HG03457 (cell line): ENCODE data around the gene LRRC37B.
"Not testable (repeated sequence)": the region's sequence is repeated elsewhere in the genome, so short reads cannot be mapped to it uniquely, and the experiment has no call there.

ENCODE experiments used
- ATAC-seq: cut with Tn5 transposase; IDR thresholded peaks from one replicate; pipeline ENCODE4 v1.9.1; 2021; ENCODE audit warnings: moderate number of reproducible peaks; ENCODE audit not compliant: unreplicated experiment

The LRRC37B gene

DNA sequence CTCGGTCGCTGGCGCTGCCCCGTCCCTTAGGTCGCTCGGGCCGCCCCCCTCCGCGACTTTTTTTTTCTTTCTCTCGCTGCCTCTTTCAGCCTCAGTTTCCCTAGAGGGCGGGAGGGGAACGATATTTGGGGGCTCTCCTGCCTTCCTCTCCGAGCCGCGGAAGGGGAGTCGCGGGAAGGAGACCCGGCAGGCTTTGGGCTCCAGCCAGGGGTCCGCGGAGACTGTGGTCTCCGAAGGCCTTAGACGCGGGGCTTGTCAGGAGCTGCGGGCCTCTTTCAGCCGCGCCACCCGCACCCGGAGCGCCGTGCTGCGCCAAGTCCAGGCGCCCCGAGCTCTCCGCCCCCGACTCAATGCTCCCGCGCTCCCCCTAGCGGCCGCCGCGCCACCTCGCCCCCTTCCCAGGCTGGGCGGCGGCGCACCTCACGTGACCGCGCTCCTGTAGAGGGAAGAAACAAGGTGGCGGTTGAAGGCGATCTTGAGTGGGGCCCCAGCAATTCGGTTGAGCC, at the start of gene LRRC37B:
Gene LRRC37B, plus strand, starts transcription at position 427 of the 506 bp plus-strand sequence. CDS start 14,010 bp downstream, outside the sequence.
- ATAC-seq, result no peak

- not testable (repeated sequence) for ATAC-seq
Observed at GRCh38 chr17:31964131-31964530, 43.1 kb upstream of the LRRC37B start.

DNA sequence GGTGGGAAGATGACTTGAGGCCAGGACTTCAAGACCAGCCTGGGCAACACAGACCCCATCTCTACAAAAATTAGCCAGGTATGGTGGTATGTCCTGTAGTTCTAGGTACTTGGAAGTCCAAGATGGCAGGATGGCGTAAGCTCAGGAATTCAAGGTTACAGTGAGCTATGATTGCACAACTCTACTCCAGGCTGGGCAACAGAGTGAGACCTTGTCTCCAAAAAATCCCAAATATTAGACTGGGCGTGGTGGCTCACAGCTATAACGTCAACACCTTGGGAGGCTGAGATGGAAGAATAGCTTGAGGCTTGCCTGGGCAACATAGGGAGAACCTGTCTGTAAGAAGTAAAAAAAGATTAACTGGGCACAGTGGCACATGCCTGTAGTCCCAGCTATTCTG, 39.5 kb upstream of the LRRC37B start:
- no peak for ATAC-seq

DNA sequence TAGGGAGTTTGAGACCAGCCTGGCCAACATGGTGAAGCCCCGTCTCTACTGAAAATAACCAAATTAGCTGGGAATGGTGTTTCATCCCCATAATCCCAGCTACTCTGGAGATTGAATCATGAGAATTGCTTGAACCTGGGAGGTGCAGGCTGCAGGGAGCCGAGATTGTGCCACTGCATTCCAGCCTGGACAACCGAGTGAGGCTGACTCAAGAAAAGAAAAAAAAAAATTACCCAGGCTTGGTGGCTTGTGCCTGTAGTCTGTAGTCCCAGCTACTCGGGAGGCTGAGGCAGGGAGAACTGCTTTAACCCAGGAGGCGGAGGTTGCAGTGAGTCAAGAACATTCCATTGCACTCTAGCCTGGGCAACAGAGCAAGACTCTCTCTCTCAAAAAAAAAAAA, 36.8 kb upstream of the LRRC37B start:
- not testable (repeated sequence) for ATAC-seq

- not testable (repeated sequence) for ATAC-seq
Observed at GRCh38 chr17:31974269-31975071, 32.7 kb upstream of the LRRC37B start.

- not testable (repeated sequence) for ATAC-seq
Observed at GRCh38 chr17:31975391-31975790, 31.8 kb upstream of the LRRC37B start.

DNA sequence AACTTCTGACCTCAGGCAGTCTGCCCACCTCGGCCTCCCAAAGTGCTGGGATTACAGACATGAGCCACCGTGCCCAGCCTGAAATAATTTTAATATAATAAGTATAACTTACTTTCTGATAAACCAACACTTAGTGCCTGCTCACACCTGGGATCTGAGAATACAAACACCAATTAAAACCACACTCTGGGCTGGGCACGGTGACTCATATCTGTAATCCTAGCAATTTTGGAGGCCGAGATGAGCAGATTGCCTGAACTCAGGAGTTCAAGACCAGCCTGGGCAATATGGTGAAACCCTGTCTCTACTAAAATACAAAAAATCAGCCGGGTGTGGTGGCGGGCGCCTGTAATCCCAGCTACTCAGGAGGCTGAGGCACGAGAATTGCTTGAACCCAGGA, 15.4 kb upstream of the LRRC37B start:
- not testable (repeated sequence) for ATAC-seq

DNA sequence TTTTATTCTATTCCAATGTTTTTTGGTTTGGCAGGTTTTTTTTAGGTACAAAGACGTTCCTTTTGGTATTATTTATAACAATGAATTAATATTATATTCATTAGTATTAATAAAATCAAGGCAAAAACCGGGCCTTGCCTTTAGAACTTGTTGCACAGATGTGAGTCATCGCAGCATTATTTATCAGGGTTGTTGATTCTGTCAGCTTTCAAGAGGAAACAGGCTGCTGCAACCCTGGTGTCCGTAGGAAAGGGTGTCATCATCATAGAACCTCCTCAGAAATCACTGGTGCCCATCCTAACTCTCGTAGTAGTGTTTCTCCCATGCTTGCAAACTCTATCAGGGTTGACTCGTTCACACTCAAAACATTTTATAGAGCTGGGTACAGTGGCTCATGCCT, 10.2 kb upstream of the LRRC37B start:
- no peak for ATAC-seq

DNA sequence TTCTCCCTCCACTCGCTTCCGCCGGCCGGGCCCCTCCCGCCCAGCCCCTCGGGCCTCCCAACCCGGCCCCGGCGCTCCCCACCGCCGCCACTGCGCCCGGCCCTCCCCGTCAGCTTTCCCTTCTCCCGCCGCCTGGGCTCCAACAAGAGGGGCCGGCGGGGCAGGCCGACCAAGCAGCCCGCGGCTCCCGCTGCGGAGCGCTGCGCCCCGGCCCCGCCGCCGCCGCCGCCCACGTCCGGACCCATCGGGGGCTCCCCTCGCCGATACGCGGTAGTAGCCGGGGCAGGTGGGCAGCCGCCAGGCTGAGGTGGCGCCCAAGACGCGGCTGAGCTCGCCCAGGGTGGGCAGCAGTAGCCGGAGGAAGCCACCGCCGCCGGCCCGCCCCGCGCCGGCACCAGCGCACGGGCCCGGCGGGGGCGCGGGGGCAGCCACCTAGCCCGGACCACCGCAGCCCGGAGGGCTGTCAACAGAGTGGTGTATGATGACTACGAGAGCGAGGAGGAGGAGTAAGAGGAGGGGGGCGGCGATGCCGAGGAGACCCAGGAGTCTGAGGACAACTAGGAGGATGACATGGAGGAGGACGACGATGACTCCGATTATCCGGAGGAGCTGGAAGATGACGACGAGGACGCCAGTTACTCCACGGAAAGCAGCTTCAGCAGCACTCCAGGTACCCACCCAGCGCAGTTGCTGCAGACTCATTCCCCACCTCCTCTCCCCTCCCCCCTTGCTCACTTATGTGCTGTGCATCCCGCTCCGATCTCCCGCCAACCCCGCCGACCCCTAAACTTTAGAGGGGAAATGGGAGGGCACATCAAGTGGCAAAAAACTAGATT, 498 bp downstream of the LRRC37B start:
- ATAC-seq, result no peak

DNA sequence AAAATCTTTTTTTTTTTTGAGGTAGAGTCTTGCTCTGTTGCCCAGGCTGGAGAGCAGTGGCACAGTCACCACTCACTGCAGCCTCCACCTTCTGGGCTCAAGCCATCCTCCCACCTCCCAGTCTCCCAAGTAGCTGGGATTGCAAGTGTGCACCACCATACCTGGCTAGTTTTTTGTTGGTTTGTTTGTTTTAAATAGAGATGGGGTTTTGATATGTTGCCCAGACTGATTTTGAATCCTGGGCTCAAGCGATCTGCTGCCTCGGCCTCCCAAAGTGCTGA, 2.0 kb downstream of the LRRC37B start:
- ATAC-seq, result no peak

GRCh38 chr17:32010114-32010513, 2.9 kb downstream of the LRRC37B start:
- no peak for ATAC-seq

- ATAC-seq, result no peak
Observed at GRCh38 chr17:32015245-32016013, 8.2 kb downstream of the LRRC37B start.

GRCh38 chr17:32016231-32016630, 9.0 kb downstream of the LRRC37B start:
- no peak for ATAC-seq

DNA sequence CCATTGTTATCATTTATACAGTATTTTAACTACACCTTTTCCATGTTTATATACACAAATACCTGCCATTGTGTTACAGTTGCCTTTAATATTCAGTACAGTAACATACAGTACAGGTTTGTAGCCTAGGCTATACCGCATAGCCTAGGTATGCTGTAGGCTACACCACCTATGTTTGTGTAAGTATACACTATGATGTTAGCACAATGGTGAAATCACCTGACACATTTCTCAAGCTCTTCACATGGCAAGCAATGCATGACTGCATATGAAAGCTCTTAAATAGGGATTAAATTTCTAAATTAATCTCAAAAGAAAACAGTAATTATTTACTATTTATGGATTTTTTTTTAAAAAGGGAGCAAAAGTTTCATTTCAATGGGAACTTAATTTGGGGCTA, 12.0 kb downstream of the LRRC37B start:
- ATAC-seq, result no peak

DNA sequence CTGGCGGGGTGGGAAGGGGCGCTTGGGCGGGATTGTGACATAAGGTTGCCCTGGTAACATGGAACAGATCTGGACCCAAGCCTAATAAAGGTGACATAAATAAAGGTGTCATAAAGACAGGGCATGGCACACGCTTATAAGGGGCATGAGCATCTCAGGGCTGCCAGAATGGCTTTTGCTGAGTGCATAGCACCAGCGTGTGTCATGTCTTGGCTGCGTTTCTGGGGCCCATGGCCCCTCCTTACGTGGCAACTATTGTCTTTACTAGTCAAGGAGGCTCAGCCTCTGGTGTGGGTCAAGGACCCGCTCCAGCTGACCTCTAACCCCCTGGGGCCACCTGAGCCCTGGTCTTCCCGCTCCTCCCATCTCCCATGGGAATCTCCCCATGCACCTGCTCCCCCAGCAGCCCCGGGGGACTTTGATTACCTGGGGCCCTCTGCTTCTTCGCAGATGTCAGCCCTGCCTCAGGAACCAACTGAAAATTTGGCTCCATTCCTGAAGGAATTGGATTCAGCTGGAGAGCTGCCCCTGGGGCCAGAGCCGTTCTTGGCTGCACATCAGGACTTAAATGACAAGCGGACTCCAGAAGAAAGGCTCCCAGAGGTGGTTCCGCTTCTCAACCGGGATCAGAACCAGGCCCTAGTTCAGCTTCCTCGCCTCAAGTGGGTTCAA, 13.9 kb downstream of the LRRC37B start:
- ATAC-seq, result no peak

GRCh38 chr17:32021615-32021955, 14.4 kb downstream of the LRRC37B start:
- ATAC-seq, result no peak

- not testable (repeated sequence) for ATAC-seq
Observed at GRCh38 chr17:32022554-32022953, 15.4 kb downstream of the LRRC37B start.

DNA sequence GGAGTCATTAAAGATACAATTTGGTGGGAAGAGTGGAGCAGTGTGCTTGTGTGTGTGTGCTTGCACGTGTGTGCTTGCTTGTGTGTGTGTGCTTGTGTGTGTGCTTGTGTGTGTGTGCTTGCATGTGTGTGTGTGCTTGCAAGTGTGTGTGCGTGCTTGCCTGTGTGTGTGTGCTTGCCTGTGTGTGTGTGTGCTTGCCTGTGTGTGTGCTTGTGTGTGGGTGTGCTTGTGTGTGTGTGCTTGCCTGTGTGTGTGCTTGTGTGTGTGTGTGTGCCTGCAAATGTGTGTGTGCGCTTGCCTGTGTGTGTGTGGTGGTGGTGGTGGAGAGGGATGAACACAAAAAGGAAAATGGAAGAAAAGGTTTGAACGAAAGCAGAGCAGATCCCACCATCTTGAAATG, 20.1 kb downstream of the LRRC37B start:
- ATAC-seq, result not testable (repeated sequence)

DNA sequence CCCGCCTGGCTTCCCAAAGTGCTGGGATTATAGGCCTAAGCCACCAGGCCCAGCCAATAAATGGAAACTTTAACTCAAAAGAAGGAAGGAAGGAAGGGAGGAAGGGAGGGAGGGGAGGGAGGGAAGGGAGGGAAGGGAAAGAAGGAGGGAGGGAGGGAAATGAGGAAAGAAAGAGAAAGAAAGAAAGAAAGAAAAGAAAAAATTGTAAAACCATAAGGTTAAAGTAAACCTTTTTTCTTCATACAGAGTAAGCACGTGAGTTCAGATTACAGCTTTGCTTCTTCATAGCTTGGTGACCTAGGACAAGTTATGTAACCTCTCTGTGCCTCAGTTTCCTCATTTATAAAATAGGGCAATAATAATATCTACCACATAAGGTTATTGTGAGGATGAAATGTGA, 26.0 kb downstream of the LRRC37B start:
- ATAC-seq, result no peak

- not testable (repeated sequence) for ATAC-seq
Observed at GRCh38 chr17:32033812-32034211, 26.6 kb downstream of the LRRC37B start.

DNA sequence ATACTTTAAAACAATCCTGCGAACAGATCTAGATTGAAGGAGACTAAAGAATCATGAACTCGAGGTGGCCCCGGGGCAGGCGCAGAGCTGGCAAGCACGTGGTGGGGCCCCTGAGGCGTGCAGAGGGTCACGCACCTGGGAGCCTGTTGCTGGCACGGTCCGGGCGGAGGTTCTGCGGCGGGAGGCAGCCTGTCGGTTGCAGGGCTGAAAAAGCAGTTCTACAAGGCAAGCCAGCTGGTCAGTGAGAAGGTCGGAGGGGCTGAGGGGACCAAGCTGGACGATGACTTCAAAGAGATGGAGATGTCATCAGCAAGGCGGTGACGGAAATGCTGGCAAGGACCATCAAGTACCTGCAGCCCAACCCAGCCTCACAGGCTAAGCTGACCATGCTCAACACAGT, 33.1 kb downstream of the LRRC37B start:
- ATAC-seq, result not testable (repeated sequence)
